GM12892 (cell line): ENCODE results near the gene HPCAL1.

ENCODE experiments used
- POLR2A ChIP-seq: IDR thresholded peaks from 2 replicates; pipeline ENCODE4 v1.6.1; 2011; ENCODE audit warnings: low read depth, low read length, control low read depth
- POLR2AphosphoS5 ChIP-seq: IDR thresholded peaks from 2 replicates; pipeline ENCODE4 v1.6.1; 2011; ENCODE audit warnings: low read depth, low read length, control low read depth

DNA sequence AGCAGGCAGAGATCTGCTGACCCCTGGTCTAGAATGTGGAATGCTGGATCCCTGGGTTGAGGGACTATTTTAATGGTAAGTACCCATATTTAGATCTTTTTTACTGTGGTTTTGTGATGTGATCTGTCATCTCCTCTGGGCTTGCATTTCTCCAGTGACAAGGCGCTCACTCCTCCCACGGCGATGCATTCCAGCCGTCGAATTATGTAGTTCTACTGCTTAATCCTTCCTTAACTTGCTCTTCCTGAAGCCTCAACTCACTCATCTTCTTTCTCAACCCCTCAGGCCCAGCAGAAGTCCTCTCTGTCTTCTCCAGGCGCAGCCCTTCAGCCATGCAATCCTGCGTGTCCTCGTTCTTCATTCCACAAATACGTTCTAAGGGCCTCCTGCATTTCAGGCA is 51.2 kb downstream of the HPCAL1 start:
- TF ChIP-seq POLR2AphosphoS5, result no peak
- no peak for TF ChIP-seq POLR2A
